HG03378 (cell line): ENCODE measurements around the gene ATOSB.

Source experiments
- ATAC-seq: cut with Tn5 transposase; IDR thresholded peaks from one replicate; pipeline ENCODE4 v1.9.1; 2021; ENCODE audit warnings: mild to moderate bottlenecking, moderate library complexity; ENCODE audit not compliant: unreplicated experiment

Gene ATOSB

GRCh38 chr9:35089434-35089833 is 26.2 kb downstream of the ATOSB start:
- ATAC-seq, result no peak

- ATAC-seq, result no peak
Measured at GRCh38 chr9:35085078-35085477, 30.6 kb downstream of the ATOSB start.

GRCh38 chr9:35079426-35080341 is 36.0 kb downstream of the ATOSB start, which contains the start of gene FANCG:
FANCG (minus strand) TSS chr9:35079942; CDS start chr9:35079524, 418 bp downstream.
- ATAC-seq, result peak; percentile 79

- ATAC-seq, result no peak
Measured at GRCh38 chr9:35079041-35079425, 36.6 kb downstream of the ATOSB start.

- ATAC-seq, result no peak
Measured at GRCh38 chr9:35078066-35078465, 37.6 kb downstream of the ATOSB start.

- ATAC-seq, result no peak
Measured at GRCh38 chr9:35076848-35077247, 38.8 kb downstream of the ATOSB start.

- no peak for ATAC-seq
Measured at GRCh38 chr9:35075358-35075757, 40.3 kb downstream of the ATOSB start.

GRCh38 chr9:35074791-35075190 is 40.9 kb downstream of the ATOSB start:
- no peak for ATAC-seq

- ATAC-seq, result no peak
Measured at GRCh38 chr9:35074141-35074540, 41.5 kb downstream of the ATOSB start.

GRCh38 chr9:35073279-35073612 is 42.4 kb downstream of the ATOSB start:
- ATAC-seq, result no peak

- ATAC-seq, result peak; percentile 88
Measured at GRCh38 chr9:35072461-35073278, 43.0 kb downstream of the ATOSB start, which contains the start of gene VCP. VCP (minus strand) TSS chr9:35072625; CDS start chr9:35072353, 272 bp downstream.

- peak; percentile 38 for ATAC-seq
Measured at GRCh38 chr9:35071814-35072460, 43.7 kb downstream of the ATOSB start.

GRCh38 chr9:35070823-35071813 is 44.5 kb downstream of the ATOSB start:
- ATAC-seq, result no peak

- no peak for ATAC-seq
Measured at GRCh38 chr9:35069020-35069419, 46.6 kb downstream of the ATOSB start.

GRCh38 chr9:35067056-35067455 is 48.6 kb downstream of the ATOSB start:
- ATAC-seq, result no peak

- no peak for ATAC-seq
Measured at GRCh38 chr9:35060548-35061207, 55.0 kb downstream of the ATOSB start.

GRCh38 chr9:35059438-35059837 is 56.2 kb downstream of the ATOSB start:
- no peak for ATAC-seq

- no peak for ATAC-seq
Measured at GRCh38 chr9:35057271-35057620, 58.4 kb downstream of the ATOSB start.

GRCh38 chr9:35056571-35057270 is 58.9 kb downstream of the ATOSB start:
- no peak for ATAC-seq
